Hepatocyte (in vitro differentiated cells): ENCODE data around the gene RPL36AL. TPM values are rescaled to one million over a fixed set of nuclear protein-coding genes. Genes with fewer than 3 reads are reported as not detected.

Experiments
- DNase-seq: peaks from one replicate; pipeline ENCODE4 v3.0.0-alpha.2; 2016; ENCODE audit warnings: low spot score
- H2AFZ ChIP-seq: fragments of 200-600 bp; sonication (generic); 2 replicates; pipeline ENCODE4 v1.6.0; 2016; ENCODE audit warnings: antibody characterized with exemption, mild to moderate bottlenecking
- H3K27ac ChIP-seq: fragments of 200-600 bp; sonication (generic); 2 replicates; pipeline ENCODE4 v1.5.1; 2016; ENCODE audit warnings: mild to moderate bottlenecking
- H3K27me3 ChIP-seq: fragments of 200-600 bp; sonication (generic); 2 replicates; pipeline ENCODE4 v1.6.1; 2016
- H3K36me3 ChIP-seq: fragments of 200-600 bp; sonication (generic); replicated peaks from 2 replicates; pipeline ENCODE4 v1.5.1; 2016; ENCODE audit warnings: low read depth; ENCODE audit not compliant: insufficient read depth
- H3K4me1 ChIP-seq: fragments of 200-600 bp; sonication (generic); 2 replicates; pipeline ENCODE4 v1.5.1; 2016; ENCODE audit warnings: mild to moderate bottlenecking, moderate library complexity; ENCODE audit not compliant: insufficient read depth
- H3K4me2 ChIP-seq: fragments of 200-600 bp; sonication (generic); 2 replicates; pipeline ENCODE4 v1.6.0; 2016
- H3K4me3 ChIP-seq: fragments of 200-600 bp; sonication (generic); 2 replicates; pipeline ENCODE4 v1.5.1; 2016; ENCODE audit warnings: mild to moderate bottlenecking
- H3K79me2 ChIP-seq: fragments of 200-600 bp; sonication (generic); 2 replicates; pipeline ENCODE4 v1.6.0; 2017; ENCODE audit warnings: mild to moderate bottlenecking
- H3K9me2 ChIP-seq: fragments of 200-600 bp; sonication (generic); replicated peaks from 2 replicates; pipeline ENCODE4 v1.6.0; 2017; ENCODE audit warnings: mild to moderate bottlenecking; ENCODE audit not compliant: insufficient read depth
- H3K9me3 ChIP-seq: fragments of 200-600 bp; sonication (generic); 2 replicates; pipeline ENCODE4 v1.5.1; 2016; ENCODE audit warnings: low read depth, mild to moderate bottlenecking
- H4K20me1 ChIP-seq: fragments of 200-600 bp; sonication (generic); 2 replicates; pipeline ENCODE4 v1.6.0; 2016; ENCODE audit warnings: mild to moderate bottlenecking; ENCODE audit not compliant: insufficient read depth, poor library complexity, severe bottlenecking
- EZH2 ChIP-seq: fragments of 200-600 bp; sonication (generic); IDR thresholded peaks from 2 replicates; pipeline ENCODE4 v1.6.1; 2016; ENCODE audit warnings: antibody characterized with exemption, mild to moderate bottlenecking, borderline replicate concordance
- EZH2phosphoT487 ChIP-seq: fragments of 200-600 bp; sonication (generic); IDR thresholded peaks from one replicate; pipeline ENCODE4 v1.6.1; 2018; ENCODE audit warnings: antibody characterized with exemption, mild to moderate bottlenecking, low read depth, moderate library complexity; ENCODE audit not compliant: unreplicated experiment, severe bottlenecking
- WGBS: methylation state at CpG from one replicate; pipeline ENCODE4 v1.1.6; 2016; ENCODE audit warnings: low lambda C conversion rate; ENCODE audit errors: missing lambda C conversion rate; 5-methylcytosine and 5-hydroxymethylcytosine counted together
- polyA plus RNA-seq: library from polyadenylated mRNA; unstranded; fragments of >200 nt; fragmentation: Nextera tagmentation; extraction: Ambion mirVana; gene quantifications from 2 replicates; pipeline ENCODE4 v1.2.1, GENCODE V29; 2016
- total RNA-seq: library from RNA; depleted of rRNA; stranded (reverse); fragments of >200 nt; gene quantifications from 2 replicates; pipeline ENCODE4 v1.2.3, GENCODE V29; 2014
- TF ChIP-seq, protein P1 (sequence below): fragments of 200-600 bp; sonication (generic); IDR thresholded peaks from 2 replicates; pipeline ENCODE4 v1.5.1; 2016; ENCODE audit warnings: antibody characterized with exemption, mild to moderate bottlenecking; ENCODE audit not compliant: poor library complexity

RPL36AL gene
- total and polyA plus RNA-seq, 2 experiments from 2014 or later, result 208 to 277 TPM

- Histone ChIP-seq H3K27me3 (no peaks in the 10 kb centered on the region), H2AFZ (peak within 1 kb of the TSS; percentile 90), H3K27ac (peak within 1 kb of the TSS; percentile 100), H3K79me2 (peaks cover 36% of the 10 kb centered on the region), H3K9me2 (no peaks in the 10 kb centered on the region), H3K9me3 (no peaks in the 10 kb centered on the region), H3K4me1 (peaks cover 17% of the 10 kb centered on the region), H3K36me3 (no peaks in the 10 kb centered on the region), H4K20me1 (no peaks in the 10 kb centered on the region), H3K4me3 (peak within 1 kb of the TSS; percentile 97), H3K4me2 (peak within 1 kb of the TSS; percentile 90)
- peak; percentile 89 for DNase-seq
- WGBS, result 2% methylated on average over 76 of the region's 77 CpGs
- no peak for TF ChIP-seq EZH2
- no peak for TF ChIP-seq EZH2phosphoT487
- TF ChIP-seq, protein P1, sequence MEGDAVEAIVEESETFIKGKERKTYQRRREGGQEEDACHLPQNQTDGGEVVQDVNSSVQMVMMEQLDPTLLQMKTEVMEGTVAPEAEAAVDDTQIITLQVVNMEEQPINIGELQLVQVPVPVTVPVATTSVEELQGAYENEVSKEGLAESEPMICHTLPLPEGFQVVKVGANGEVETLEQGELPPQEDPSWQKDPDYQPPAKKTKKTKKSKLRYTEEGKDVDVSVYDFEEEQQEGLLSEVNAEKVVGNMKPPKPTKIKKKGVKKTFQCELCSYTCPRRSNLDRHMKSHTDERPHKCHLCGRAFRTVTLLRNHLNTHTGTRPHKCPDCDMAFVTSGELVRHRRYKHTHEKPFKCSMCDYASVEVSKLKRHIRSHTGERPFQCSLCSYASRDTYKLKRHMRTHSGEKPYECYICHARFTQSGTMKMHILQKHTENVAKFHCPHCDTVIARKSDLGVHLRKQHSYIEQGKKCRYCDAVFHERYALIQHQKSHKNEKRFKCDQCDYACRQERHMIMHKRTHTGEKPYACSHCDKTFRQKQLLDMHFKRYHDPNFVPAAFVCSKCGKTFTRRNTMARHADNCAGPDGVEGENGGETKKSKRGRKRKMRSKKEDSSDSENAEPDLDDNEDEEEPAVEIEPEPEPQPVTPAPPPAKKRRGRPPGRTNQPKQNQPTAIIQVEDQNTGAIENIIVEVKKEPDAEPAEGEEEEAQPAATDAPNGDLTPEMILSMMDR, result no peak
Observed at GRCh38 chr14:49598485-49599300, 21.7 kb downstream of the RPL36AL start, which contains the start of gene LRR1. Gene LRR1 (plus strand): TSS chr14:49598940. CDS start chr14:49599021, 81 bp downstream.

DNA sequence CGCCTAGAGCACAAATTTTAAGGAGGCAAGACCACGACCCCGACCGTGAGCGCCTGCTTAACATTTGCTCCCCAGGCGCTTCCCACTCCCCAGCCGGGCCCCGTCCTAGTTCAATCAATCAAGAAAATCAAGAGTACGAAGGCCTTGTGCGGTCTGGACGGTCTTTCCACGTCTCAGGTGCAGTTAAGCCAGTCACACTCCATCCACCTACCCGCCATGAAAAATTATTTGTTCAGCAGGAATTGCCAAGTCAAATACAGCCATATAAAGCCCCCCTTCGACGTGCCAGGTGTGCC lies 22.3 kb downstream of the RPL36AL start:
- peak overlapping the region; percentile 100 for H3K27ac ChIP-seq
- H3K36me3 ChIP-seq, result no peaks in the 10 kb centered on the region
- peaks cover 17% of the 10 kb centered on the region for H3K4me1 ChIP-seq
- peak overlapping the region; percentile 97 for H3K4me3 ChIP-seq
- no peaks in the 10 kb centered on the region for H3K9me3 ChIP-seq
- peak overlapping the region; percentile 90 for H2AFZ ChIP-seq
- TF ChIP-seq, protein P1, result no peak
- TF ChIP-seq EZH2, result no peak
- TF ChIP-seq EZH2phosphoT487, result no peak
- under 1% methylated on average over 15 of the region's 15 CpGs for WGBS
- peaks cover 36% of the 10 kb centered on the region for H3K79me2 ChIP-seq
- no peak for DNase-seq
- H3K27me3 ChIP-seq, result no peaks in the 10 kb centered on the region
- peak overlapping the region; percentile 90 for H3K4me2 ChIP-seq
- no peaks in the 10 kb centered on the region for H4K20me1 ChIP-seq
- H3K9me2 ChIP-seq, result no peaks in the 10 kb centered on the region

GRCh38 chr14:49594347-49595091 lies 25.9 kb downstream of the RPL36AL start:
- Histone ChIP-seq H3K4me1 (peaks cover 17% of the 10 kb centered on the region), H4K20me1 (no peaks in the 10 kb centered on the region), H3K27me3 (no peaks in the 10 kb centered on the region), H3K4me2 (peak overlapping the region; percentile 47), H3K79me2 (peaks cover 9% of the 10 kb centered on the region), H3K9me2 (no peaks in the 10 kb centered on the region), H3K36me3 (no peaks in the 10 kb centered on the region), H3K27ac (peak overlapping the region; percentile 54), H3K4me3 (no peak overlapping the region), H2AFZ (no peak overlapping the region), H3K9me3 (no peaks in the 10 kb centered on the region)
- DNase-seq, result peak; percentile 68
- 16% methylated on average over 4 of the region's 4 CpGs for WGBS
- TF ChIP-seq EZH2phosphoT487 (no peak), EZH2 (no peak)
- TF ChIP-seq, protein P1, result no peak
